HEK293T (cell line): ENCODE measurements around the gene DTNB.

Source experiments
- ARNT ChIP-seq: fragments of 450-650 bp; IDR thresholded peaks from 2 replicates; pipeline ENCODE4 v1.6.1; 2017; ENCODE audit warnings: mild to moderate bottlenecking
- BHLHE40 ChIP-seq: fragments of 450-650 bp; IDR thresholded peaks from 2 replicates; pipeline ENCODE4 v1.6.1; 2016; ENCODE audit warnings: mild to moderate bottlenecking, moderate library complexity, borderline replicate concordance
- FOXK2 ChIP-seq: fragments of 450-650 bp; IDR thresholded peaks from 2 replicates; pipeline ENCODE4 v1.6.1; 2016; ENCODE audit warnings: mild to moderate bottlenecking
- FOXM1 ChIP-seq: fragments of 450-650 bp; IDR thresholded peaks from 2 replicates; pipeline ENCODE4 v1.6.1; 2017; ENCODE audit warnings: mild to moderate bottlenecking, borderline replicate concordance
- HDGF ChIP-seq: fragments of 450-650 bp; IDR thresholded peaks from 2 replicates; pipeline ENCODE4 v1.6.1; 2017; ENCODE audit warnings: antibody characterized with exemption, borderline replicate concordance
- L3MBTL2 ChIP-seq: fragments of 450-650 bp; conservative IDR thresholded peaks from 2 replicates; pipeline ENCODE4 v1.6.1; 2016; ENCODE audit warnings: mild to moderate bottlenecking
- LEF1 ChIP-seq: fragments of 450-650 bp; IDR thresholded peaks from 2 replicates; pipeline ENCODE4 v1.6.1; 2017; ENCODE audit warnings: mild to moderate bottlenecking, borderline replicate concordance
- NFRKB ChIP-seq: fragments of 450-650 bp; IDR thresholded peaks from 2 replicates; pipeline ENCODE4 v1.6.1; 2016; ENCODE audit warnings: mild to moderate bottlenecking, moderate library complexity
- SP1 ChIP-seq: fragments of 450-650 bp; IDR thresholded peaks from 2 replicates; pipeline ENCODE4 v1.6.1; 2017
- SUZ12 ChIP-seq: fragments of 450-650 bp; IDR thresholded peaks from 2 replicates; pipeline ENCODE4 v1.6.1; 2016; ENCODE audit warnings: mild to moderate bottlenecking
- TARDBP ChIP-seq: fragments of 450-650 bp; IDR thresholded peaks from 2 replicates; pipeline ENCODE4 v1.6.1; 2016
- ZNF384 ChIP-seq: fragments of 450-650 bp; IDR thresholded peaks from 2 replicates; pipeline ENCODE4 v1.6.1; 2016
- TF ChIP-seq, protein P1 (sequence below): fragments of 450-650 bp; IDR thresholded peaks from 2 replicates; pipeline ENCODE4 v1.6.1; 2016

- TF ChIP-seq SUZ12: no peak
- no peak for TF ChIP-seq SP1
- TF ChIP-seq ZNF384: no peak
- no peak for TF ChIP-seq HDGF
- TF ChIP-seq FOXM1: no peak
- TF ChIP-seq FOXK2: no peak
- TF ChIP-seq L3MBTL2: no peak
- no peak for TF ChIP-seq ARNT
- no peak for TF ChIP-seq LEF1
- no peak for TF ChIP-seq BHLHE40
- no peak for TF ChIP-seq NFRKB
- TF ChIP-seq TARDBP: no peak
- TF ChIP-seq, protein P1, sequence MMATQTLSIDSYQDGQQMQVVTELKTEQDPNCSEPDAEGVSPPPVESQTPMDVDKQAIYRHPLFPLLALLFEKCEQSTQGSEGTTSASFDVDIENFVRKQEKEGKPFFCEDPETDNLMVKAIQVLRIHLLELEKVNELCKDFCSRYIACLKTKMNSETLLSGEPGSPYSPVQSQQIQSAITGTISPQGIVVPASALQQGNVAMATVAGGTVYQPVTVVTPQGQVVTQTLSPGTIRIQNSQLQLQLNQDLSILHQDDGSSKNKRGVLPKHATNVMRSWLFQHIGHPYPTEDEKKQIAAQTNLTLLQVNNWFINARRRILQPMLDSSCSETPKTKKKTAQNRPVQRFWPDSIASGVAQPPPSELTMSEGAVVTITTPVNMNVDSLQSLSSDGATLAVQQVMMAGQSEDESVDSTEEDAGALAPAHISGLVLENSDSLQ: no peak
Measured at GRCh38 chr2:25347205-25347815, 326.1 kb downstream of the DTNB start.
